ENCODE measurements around the gene CEP250. TPM values are rescaled to one million over a fixed set of nuclear protein-coding genes. Genes with fewer than 3 reads are reported as not detected.
A peak's percentile ranks its signal among the peaks of the same experiment; 100 is the strongest.

Gene CEP250
- total RNA-seq, 1 experiment from 2014 or later = 42.3 TPM

- TF ChIP-seq, protein P1, sequence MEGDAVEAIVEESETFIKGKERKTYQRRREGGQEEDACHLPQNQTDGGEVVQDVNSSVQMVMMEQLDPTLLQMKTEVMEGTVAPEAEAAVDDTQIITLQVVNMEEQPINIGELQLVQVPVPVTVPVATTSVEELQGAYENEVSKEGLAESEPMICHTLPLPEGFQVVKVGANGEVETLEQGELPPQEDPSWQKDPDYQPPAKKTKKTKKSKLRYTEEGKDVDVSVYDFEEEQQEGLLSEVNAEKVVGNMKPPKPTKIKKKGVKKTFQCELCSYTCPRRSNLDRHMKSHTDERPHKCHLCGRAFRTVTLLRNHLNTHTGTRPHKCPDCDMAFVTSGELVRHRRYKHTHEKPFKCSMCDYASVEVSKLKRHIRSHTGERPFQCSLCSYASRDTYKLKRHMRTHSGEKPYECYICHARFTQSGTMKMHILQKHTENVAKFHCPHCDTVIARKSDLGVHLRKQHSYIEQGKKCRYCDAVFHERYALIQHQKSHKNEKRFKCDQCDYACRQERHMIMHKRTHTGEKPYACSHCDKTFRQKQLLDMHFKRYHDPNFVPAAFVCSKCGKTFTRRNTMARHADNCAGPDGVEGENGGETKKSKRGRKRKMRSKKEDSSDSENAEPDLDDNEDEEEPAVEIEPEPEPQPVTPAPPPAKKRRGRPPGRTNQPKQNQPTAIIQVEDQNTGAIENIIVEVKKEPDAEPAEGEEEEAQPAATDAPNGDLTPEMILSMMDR (IDR thresholded peaks at IDR 0.05 in 2 of 3, conservative IDR thresholded peaks at IDR 0.05 in 1 of 3; ENCODE audit: borderline replicate concordance in 1 of 3, insufficient read depth in 1 of 3, low read depth in 2 of 3, low read length in 2 of 3) = no peak
- TF ChIP-seq CBX3 (IDR thresholded peaks at IDR 0.05; ENCODE audit: low read depth) (no peak), POLR2A (IDR thresholded peaks at IDR 0.05; ENCODE audit: borderline replicate concordance, extremely low read depth, insufficient read depth, insufficient read length) (no peak), EGR1 (IDR thresholded peaks at IDR 0.05; ENCODE audit: low read depth) (no peak)
Observed at GRCh38 chr20:35466856-35467255, 11.5 kb downstream of the CEP250 start (continued).

DNA sequence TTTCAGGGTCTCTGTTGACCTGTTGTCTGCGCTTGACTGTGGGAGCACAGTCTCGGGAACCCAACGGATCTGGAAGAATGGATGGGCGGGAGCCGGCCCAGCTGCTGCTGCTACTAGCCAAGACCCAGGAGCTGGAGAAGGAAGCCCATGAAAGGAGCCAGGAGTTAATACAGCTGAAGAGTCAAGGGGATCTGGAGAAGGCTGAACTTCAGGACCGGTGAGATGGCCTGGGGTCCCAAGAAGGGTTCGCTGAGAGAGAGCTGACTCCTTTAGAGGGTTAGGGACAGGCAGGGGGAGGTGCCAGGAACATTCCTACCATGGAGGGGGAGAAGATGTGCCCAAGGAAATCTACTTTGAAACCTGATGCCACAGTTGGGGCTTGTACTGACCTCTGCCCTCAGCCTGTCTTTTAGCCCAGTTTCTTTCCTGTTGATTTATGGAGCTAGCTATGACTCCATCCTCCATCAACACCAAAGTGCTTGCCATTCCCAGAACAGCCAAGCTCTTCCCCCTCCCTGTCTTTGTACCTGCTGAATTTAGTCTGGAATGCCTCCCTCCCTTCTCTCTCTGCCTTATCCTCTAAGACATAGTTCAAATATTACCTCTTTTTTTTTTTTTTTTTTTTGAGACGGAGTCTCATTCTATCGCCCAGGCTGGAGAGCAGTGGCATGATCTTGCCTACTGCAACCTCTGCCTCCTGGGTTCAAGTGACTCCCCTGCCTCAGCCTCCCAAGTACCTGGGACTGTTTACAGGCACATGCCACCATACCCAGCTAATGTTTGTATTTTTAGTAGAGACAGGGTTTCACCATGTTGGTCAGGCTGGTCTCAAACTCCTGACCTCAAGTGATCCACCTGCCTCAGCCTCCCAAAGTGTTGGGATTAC, 12.2 kb downstream of the CEP250 start:
- POLR2A ChIA-PET = interaction anchor here (1.6 kb wide), 1 partner anchor 13 kb away, joined by 4 read pairs; no protein-coding TSS in a partner anchor
- ATAC-seq = peak; percentile 72
- BruUV-seq (replicated peaks) = no TSS peak
- Histone ChIP-seq H3K4me3 (replicated peaks in 1 of 2; ENCODE audit: low read depth in 1 of 2, low read length in 2 of 2) (peak overlapping the region in 1 of 2 experiments; percentile 8; a peak in 1 of 4 replicates), H3K9me2 (ENCODE audit: insufficient read depth) (no peaks in the 10 kb centered on the region), H3K27me3 (ENCODE audit: insufficient read depth, low read length) (no peaks in the 10 kb centered on the region), H3K4me2 (ENCODE audit: low read length) (peak overlapping the region; percentile 56), H3K36me3 (ENCODE audit: control insufficient read depth in 1 of 2, insufficient read depth in 2 of 2, low read length in 2 of 2) (peaks cover 33 to 34% of the 10 kb centered on the region in 2 experiments; a peak in 3 of 4 replicates), H3K27ac (ENCODE audit: low read depth, low read length) (peak overlapping the region; percentile 51; the same call in 1 of the 2 replicates), H3K79me2 (ENCODE audit: insufficient read depth, low read length) (no peaks in the 10 kb centered on the region), H4K20me1 (ENCODE audit: insufficient read depth) (no peaks in the 10 kb centered on the region), H3K9ac (ENCODE audit: low read length) (peak overlapping the region; percentile 20; the same call in 1 of the 2 replicates), H3K9me3 (ENCODE audit: control insufficient read depth in 1 of 2, insufficient read depth in 1 of 2, low read depth in 1 of 2, low read length in 2 of 2) (no peaks in the 10 kb centered on the region), H2AFZ (ENCODE audit: low read depth, low read length, poor library complexity, severe bottlenecking) (no peak overlapping the region), H3K4me1 (ENCODE audit: control insufficient read depth in 1 of 2, insufficient read depth in 2 of 2, low read length in 2 of 2) (peaks cover 21 to 26% of the 10 kb centered on the region in 2 experiments)
- RAD21 ChIA-PET (ENCODE audit: low non-redundant PET in 1 of 2, low total read pairs in 2 of 2, uncharacterized antibody in 2 of 2, unreplicated experiment in 2 of 2) = no interaction called here
- TF ChIP-seq JUND (IDR thresholded peaks at IDR 0.05) = no peak
- TF ChIP-seq, protein P1 (IDR thresholded peaks at IDR 0.05 in 2 of 3, conservative IDR thresholded peaks at IDR 0.05 in 1 of 3; ENCODE audit: borderline replicate concordance in 1 of 3, insufficient read depth in 1 of 3, low read depth in 2 of 3, low read length in 2 of 3) = no peak
- no peak for TF ChIP-seq FOSL1 (IDR thresholded peaks at IDR 0.05; ENCODE audit: low read depth)
- TF ChIP-seq TCF7L2 (IDR thresholded peaks at IDR 0.05; ENCODE audit: borderline replicate concordance, extremely low read depth, insufficient read depth, insufficient read length) = peak; percentile 87
- no peak for TF ChIP-seq SIN3A (IDR thresholded peaks at IDR 0.05; ENCODE audit: low read depth)
- peak; percentile 21 for DNase-seq (ENCODE audit: low read depth, low spot score)
- CTCF ChIA-PET = interaction anchor here (0.9 to 1.0 kb wide), 2 partner anchors 40 to 416 kb away, joined by 3 read pairs; no protein-coding TSS in a partner anchor
- intact Hi-C loops (cut with micrococcal nuclease) = no loop called here

Measured in HCT116 (cell line).